Superior temporal gyrus (tissue), 1 donor: Measurements from ENCODE around the gene EFCC1.

Source experiments
- DNase-seq: peaks from one replicate; pipeline ENCODE4 v3.0.0-alpha.2; 2016; ENCODE audit errors: extremely low spot score

Gene EFCC1

DNA sequence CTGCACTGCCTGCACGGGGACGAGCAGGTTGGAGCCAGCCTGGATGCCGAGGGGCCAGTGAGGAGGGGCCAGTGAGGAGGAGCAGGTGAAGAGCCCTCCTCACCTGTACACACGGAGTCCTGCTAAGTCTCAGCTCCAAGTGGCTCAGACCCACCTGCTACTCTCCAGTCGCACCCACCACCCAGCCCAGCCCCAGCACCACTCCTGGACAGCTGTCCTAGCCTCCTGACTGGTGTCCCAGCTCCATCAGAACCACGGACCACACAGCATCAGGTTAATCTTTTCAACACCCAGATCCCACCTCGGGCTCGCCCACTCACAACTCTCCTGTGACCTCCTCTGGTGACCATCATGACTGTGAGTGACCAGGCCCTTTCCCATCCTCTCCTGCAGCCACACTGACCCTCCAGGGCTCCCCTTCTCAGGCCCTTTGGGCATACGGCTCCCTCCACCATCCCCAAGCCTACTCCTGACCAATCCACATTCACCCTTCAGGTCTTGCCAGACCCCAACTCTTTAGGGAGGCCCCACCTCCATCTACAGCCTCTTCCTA, 13.8 kb downstream of the EFCC1 start:
- DNase-seq: no peak

GRCh38 chr3:129015388-129016105, 14.4 kb downstream of the EFCC1 start:
- DNase-seq: no peak

- no peak for DNase-seq
Observed at GRCh38 chr3:129016356-129016719, 15.2 kb downstream of the EFCC1 start.

- no peak for DNase-seq
Observed at GRCh38 chr3:129016720-129017483, 15.8 kb downstream of the EFCC1 start.

DNA sequence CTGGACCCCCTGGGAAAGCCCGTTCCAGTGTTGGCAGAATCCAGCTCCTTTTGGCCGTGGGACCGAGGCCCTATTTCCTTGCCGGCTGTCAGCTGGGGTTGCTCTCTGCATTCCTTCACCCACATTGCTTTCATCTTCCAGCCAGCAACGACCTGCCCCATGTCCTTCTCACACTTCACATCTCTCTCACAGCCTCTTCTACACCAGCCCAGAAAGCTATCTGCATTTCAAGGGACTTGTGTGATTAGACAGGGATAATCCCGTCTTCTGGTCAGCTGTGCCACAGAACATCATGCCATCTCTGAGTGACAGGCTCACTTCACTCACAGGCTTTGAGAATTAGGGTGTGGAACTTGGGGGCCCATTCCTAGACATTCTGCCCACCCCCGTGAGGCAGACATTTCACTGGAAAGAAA, 16.4 kb downstream of the EFCC1 start:
- no peak for DNase-seq

- DNase-seq: no peak
Observed at GRCh38 chr3:129018271-129018670, 17.2 kb downstream of the EFCC1 start.

GRCh38 chr3:129018751-129019150, 17.6 kb downstream of the EFCC1 start:
- no peak for DNase-seq

GRCh38 chr3:129019266-129019665, 18.2 kb downstream of the EFCC1 start:
- no peak for DNase-seq

DNA sequence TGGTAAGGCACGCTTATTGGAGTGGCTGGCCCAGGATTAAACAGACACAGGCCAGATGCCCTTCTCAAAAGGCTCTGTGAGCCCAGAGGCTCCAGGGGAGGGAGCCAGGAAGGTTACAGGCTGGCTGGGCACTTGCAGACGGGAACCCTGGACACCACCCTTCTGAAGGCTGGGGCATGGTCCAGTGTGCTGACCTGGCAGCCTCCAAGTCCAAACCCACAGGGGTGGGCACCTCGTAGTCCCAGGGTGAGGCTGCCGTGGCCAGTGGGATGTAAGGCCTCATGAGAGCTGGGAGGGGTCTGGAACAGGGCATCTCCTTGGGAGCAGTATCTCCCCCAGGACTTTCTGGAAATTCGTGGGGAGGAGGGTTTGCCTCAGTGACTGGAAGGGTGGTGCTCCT, 19.6 kb downstream of the EFCC1 start:
- no peak for DNase-seq

- DNase-seq: no peak
Observed at GRCh38 chr3:129021140-129021551, 20.0 kb downstream of the EFCC1 start.

DNA sequence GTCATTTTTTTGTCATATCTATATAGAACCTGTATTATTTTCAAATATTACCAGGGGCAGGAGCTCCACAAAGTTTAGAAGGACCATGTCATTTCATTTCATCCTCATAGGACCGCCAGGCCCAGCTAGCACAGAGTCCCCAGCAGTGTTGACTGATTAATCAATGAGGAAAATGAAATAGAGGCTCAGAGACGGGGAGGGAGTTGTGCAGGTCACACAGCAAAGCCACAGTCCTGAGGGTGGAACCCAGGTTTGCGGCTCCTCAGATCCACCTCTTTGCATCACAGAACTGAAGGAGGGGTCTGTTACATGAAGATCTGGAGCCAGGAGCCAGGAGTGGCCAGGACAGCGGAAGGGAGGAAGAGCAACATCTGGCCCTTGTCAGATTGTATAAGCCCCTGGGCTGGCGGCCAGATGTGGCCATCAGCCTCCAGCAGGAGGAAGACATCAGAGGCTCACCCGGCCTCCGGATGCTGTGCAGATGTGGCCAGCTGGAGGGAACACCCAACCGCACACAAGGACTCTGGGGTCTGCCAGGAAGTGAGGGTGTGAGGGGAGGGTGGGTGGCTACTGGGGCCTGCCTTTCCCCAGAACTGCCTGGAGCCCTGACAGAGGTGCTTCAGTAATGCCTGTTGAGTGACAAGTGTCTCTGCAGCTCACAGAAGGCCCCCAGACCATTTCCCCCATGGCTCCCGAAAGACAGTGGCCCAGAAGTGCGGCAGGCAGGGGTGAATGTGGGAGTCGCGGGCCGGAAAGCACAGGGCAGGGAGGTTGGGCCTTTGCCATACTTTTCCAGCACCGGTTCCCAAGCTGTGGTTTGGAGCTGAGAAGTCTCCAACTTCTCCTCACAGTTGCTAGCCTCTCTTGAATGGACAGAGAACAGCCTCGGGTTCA, 21.3 kb downstream of the EFCC1 start:
- DNase-seq: no peak

- DNase-seq: no peak
Observed at GRCh38 chr3:129023008-129023358, 21.9 kb downstream of the EFCC1 start.

- no peak for DNase-seq
Observed at GRCh38 chr3:129023909-129024308, 22.8 kb downstream of the EFCC1 start.

GRCh38 chr3:129025108-129025507, 24.0 kb downstream of the EFCC1 start:
- DNase-seq: no peak

DNA sequence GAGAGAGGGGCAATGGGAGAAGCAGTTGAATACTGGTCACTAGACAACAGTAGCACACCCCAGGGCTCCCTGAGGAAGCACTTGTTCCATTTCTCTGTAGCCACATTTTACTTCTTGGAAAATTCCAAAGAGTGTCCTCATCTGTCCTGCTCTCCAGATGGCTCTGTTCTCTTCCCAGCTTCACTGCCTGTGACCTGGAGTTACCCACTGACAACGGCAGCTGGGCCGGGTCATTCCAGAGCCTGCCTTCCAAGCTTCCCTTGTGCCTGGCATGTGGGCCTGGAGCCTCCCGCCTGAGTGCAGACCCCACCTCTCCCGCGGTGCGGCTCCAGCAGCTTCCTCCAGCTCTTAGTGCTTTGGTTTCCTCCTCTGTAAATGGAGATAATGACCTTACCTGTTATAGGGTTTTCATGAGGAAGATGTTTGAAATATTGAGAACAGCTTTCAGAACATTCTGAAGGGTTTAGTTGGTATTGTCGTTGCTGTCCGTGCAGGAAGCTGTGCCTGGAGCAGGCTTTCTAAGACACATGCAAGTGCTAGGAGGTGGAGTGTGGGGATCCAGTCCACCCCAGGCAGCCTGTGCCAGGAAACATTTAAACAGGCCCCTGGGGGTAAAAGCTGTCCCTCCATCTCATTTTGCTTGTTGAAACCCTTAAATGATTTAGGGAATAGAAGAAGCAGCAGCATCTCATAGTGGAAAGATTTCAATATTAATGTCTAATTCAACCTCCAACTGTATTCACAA, 24.8 kb downstream of the EFCC1 start:
- DNase-seq: no peak

GRCh38 chr3:129026728-129027543, 25.8 kb downstream of the EFCC1 start:
- DNase-seq: peak; percentile 78

- DNase-seq: no peak
Observed at GRCh38 chr3:129027544-129027880, 26.4 kb downstream of the EFCC1 start.

DNA sequence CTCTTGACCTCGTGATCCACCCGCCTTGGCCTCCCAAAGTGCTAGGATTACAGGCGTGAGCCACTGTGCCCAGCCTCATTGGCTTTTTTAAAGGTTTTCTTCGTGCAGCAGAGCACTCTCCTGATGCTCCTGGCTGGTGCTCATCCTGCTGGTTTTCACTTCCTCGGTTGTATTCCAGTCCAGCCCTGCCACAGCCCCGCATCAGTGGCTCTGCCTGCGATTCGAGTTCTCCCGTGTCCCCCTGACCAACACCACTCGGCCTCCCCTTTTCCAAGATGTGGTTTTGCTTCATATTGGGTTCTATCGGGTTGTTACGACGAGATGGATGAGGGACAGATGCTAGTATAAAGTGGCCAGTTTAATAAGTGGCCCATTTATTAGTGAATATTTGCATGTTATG, 27.8 kb downstream of the EFCC1 start:
- DNase-seq: no peak

DNA sequence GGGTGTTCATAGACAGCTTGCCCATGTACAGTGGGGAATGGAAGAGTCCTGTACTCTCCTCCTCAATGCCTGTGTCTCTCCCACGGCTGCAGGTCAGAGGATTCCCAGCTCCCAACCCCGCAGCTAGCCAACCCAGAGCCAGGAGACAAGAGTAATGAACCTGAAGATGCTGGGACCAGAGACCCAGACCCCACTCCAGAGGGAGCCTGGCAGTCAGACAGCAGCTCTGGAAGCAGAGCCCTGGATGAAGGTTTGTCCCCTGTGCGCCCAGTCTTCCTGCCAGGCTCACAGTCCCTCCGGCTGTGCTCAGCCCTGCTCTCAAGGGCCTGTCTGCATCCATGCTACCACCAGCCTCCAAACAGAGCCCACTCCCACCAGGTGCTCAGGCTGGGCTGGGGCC, 29.5 kb downstream of the EFCC1 start:
- no peak for DNase-seq

DNA sequence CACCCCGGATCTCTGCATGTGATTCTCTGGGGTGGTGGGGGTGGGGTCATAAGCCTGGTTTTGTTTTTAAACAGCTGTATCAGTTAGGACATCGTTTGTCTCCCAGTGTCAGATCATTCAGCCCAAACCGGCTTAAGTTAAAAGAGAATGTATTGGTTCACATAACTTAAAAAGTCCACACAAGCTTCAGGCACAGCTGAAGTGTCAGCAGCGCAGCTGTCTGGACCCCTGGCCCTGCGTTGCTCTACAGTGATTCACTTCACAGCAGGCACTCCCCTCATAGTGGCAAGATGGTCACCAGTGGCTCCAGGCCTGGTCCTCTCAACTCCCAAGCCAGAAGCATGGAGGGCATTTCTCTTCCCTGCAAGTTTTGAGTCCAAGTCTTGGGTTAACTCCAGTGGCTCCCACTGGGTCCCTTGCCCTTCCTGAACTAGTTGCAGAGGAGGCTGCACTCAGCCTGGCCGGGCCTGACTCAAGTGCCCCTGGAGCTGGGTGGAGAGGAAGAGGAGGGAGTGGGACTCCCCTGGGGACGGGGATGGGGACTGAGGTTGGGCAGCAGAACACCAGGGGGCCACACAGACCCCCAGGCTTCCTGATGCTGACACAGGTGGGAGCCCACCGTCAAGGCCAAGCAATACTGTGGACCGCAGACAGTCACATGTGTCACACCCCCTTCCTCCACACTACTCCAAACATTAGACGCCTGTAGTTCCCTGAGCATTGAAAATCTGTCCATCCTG, 30.5 kb downstream of the EFCC1 start:
- DNase-seq: no peak
